Lung microvascular endothelial cell (primary cell): ENCODE data around the gene MYBL2. TPM values are rescaled to one million over a fixed set of nuclear protein-coding genes. Genes with fewer than 3 reads are reported as not detected.
"Not testable (repeated sequence)": the region's sequence is repeated elsewhere in the genome, so short reads cannot be mapped to it uniquely, and the experiment has no call there.

Experiments
- DNase-seq, 2 donors: peaks; one replicate each; pipeline versions ENCODE4 v3.0.0 to v3.0.0-alpha.2; 2010; ENCODE audit warnings: low read depth in 2 of 2
- total RNA-seq: library from RNA; depleted of rRNA; stranded (reverse); fragments of >200 nt; gene quantifications from 2 replicates; pipeline ENCODE4 v1.2.1, GENCODE V29; 2014

MYBL2 gene
- 2.2 and 7.4 TPM in 2 replicates for total RNA-seq

- peak; percentile 66 to 75 for DNase-seq
These were observed at the start of gene MYBL2 for GRCh38 chr20:43666376-43667328. TSS of gene MYBL2 (plus strand) at chr20:43667114. CDS start at chr20:43667284, 170 bp downstream.

GRCh38 chr20:43631598-43631997, 35.3 kb upstream of the MYBL2 start:
- no peak for DNase-seq

DNA sequence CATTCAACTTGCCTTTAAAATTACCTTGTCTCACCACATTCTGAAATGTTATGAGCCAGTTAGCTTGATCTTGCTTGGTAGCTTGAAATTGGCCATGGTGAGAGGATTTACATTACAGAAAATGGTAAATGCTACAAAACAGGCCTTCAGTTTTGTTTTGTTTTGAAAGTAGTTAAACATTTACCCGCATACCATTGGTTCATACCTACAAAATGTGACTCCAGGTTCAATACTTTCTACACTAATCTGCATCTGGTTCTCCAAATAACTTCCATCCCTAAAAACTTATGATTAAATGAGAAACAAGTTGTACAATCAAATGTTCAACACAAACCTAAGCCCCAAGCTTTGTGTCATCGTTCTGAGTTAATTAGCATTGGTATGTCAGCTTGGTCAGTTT, 30.5 kb upstream of the MYBL2 start:
- no peak for DNase-seq

DNA sequence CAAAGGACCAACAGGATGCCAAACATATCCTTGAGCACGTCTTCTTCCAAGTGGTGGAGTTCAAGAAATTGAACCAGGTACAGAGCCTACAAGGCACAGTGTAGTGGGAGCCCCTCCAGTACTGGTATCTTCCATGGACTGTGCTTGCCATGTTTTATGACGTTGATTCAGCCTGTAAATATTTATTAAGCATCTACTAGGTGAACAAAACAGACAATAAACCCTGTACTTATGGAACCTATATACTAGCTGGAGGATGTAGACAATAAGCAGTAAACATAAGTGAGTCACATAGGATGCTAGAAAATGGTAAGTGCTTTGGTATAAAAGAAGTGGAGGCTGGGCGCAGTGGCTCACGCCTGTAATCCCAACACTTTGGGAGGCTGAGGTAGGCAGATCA, 24.4 kb upstream of the MYBL2 start:
- no peak for DNase-seq

DNA sequence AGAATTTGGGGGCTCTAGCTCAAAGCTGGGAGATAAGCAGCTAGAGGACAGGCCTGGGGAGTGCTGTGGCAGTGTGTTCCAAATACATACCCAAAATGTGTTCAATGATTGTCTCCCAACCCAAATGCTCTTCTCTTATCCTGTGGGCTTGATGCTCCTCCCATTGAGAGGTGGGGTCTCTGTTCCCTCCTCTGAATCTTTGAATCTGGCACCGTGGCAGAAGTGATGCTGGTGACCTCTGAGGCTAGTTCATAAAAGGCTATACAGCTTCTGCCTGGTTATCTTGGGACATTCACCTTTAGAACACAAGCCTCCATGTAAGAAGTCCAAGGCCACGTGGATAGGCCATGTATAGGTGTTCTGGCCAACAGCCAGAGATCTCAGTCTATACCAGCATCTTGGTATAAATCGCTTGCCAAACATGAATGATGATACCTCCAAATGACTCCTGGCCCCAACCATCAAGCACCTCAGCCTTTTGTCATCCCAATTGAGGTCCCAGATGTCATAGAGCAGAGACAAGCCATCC, 15.9 kb upstream of the MYBL2 start:
- DNase-seq = no peak

DNA sequence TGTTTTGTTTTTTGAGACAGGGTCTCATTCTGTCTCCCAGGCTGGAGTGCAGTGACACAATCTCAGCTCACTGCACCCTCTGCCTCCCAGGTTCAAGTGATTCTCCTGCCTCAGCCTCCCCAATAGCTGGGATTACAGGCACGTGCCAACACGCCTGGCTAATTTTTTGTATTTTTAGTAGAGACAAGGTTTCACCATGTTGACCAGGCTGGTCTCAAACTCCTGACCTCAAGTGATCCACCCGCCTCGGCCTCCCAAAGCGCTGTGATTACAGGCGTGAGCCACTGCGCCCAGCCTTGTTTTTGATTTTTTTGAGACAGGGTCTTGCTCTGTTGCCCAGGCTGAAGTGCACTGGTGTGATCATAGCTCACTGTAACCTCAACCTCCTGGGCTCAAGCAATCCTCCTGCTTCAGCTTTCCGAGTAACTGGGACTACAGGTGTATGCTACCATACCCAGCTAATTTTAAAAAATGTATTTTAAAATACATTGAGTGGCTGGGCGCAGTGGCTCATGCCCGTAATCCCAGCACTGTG, 15.2 kb upstream of the MYBL2 start:
- DNase-seq = not testable (repeated sequence)

DNA sequence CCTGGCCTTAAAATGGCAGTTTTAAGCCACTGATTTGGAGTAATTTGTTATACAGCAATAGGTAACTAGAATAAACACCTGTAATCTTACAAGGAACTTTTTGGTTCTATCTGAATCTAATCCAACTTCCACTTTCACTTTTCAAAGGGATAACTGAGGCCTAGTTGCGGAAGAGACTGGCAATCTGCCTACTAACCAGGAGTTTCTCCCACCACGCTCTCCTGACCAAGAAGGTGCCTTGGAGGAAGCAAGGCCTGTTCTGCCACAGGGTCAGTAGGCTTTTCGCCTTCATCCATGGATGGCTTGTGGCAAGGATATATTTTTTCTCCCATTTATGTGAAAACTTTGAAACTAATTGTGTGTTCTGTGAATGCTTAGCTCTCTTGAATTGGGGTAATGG, 12.9 kb upstream of the MYBL2 start:
- no peak for DNase-seq

DNA sequence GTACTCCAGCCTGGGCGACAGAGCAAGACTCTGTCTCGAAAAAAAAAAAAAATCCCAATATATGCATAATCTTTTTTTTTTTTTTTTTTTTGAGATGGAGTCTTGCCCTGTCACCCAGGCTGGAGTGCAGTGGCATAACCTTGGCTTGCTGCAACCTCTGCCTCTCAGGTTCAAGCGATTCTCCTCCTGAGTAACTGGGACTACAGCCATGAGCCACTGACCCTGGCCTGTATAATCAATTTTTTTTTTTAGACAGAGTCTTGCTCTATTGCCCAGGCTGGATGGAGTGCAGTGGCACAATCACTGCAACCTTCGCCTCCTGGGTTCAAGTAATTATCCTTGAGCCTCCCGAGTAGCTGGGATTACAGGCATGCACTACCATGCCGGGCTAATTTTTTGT, 11.7 kb upstream of the MYBL2 start:
- DNase-seq = not testable (repeated sequence)

- no peak for DNase-seq
These were observed 11.0 kb upstream of the MYBL2 start for GRCh38 chr20:43655937-43656336.

GRCh38 chr20:43658069-43658722, 8.7 kb upstream of the MYBL2 start:
- no peak for DNase-seq

- no peak for DNase-seq
These were observed 8.0 kb upstream of the MYBL2 start for GRCh38 chr20:43658723-43659419.

DNA sequence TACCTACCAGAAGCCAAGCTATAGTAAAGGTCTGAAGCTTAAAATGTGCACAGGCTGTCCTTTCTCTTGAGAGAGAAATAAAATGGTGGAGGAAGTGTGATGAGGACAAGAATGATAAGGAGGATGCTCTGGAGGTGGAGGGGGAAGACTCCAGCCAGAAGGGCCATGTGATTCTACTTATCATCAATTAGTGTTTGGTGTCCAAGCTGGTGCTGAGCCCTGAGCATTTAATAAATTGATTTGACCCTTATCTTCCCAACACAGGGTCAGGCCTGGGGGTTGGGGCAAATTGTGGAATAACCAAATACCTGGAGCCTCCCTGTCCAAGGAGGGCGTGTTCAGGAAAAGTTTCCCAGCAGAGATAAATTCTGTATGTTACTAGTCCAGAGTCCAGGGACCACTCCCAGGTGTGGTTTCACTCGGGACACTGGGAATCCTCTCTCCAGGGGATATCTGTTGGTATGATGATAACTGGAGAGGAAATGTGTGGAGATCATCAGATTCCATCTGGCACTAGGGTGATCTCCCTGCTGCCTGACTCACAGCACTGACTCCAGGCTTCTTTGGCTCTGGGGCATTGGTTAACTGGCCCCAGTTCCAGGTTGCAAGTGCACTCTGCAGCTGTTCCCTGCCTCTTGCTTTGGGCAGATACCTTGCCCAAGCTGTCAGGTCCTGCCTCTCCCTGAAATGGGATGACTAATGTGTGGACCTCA, 3.8 kb upstream of the MYBL2 start:
- DNase-seq = peak in 1 of 2 donors; percentile 58

DNA sequence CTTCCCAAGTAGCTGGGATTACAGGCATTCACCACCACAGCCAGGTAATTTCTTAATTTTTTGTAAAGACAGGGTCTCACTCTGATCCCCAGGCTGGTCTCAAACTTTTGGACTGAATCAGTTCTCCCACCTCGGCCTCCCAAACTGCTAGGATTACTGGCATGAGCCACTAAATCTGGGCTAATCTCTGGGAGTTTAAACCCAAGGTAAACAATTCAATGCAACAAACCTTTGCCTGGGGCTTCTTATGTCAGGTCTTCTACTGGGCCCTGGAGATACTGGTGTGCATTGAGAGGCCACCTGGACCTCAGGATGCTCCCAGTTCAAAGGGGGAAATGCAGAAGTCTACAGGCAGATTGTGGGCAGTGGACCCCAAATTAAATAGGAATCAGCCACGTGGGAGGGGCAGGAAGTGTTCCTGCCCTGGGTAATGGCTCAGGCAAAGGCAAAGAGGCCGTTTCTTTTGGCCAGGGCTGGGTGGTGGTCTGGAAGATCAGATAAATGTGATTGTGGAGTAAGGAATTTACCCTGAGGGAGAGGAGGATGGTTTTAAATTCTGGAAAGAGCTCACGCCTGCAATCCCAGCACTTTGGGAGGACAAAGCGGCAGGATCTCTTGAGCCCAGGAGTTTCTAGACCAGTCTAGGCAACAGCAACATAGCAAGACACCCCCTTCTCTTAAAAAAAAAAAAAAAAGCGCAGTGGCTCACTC, 1.3 kb upstream of the MYBL2 start:
- no peak for DNase-seq

DNA sequence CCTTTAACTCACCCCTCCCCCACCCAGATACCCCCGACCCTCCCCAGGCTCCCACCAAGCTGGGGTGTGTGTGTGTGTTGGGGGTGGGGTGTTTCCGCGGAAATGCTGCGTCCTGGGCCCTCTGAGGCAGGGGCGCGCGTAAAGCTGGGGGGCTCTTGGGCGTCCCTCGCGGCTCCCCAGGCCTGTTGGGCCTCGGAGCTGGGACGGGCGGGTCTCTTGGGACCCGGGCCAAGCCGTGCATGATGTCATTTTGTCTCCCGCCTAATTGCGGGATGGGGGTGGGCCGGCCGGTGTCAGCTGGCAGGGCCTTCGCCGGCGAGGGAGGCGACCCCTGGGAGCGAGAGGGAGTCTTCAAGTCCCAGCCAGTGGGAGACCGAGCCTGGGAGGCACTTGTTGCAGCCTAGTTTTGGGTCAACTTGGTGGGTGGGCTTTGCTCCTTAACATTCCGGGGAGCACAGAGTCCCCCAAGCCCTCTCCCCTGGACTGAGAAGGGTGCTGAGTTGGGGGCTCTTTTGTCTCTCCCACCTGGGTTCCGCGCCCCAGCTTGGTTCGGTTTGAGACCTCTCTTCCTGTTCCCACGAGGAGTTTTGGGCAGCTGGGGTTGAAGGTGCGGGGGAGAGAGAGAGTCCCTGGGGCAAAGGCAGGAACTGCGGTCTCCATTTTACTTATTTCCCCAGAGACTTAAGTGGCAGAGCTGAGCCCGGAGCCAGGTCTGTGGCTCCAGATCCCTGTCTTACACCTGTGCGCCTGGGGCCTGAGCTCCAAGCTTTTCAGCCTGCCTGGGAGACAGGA, 623 bp downstream of the MYBL2 start:
- DNase-seq = no peak

- peak; percentile 42 to 70 for DNase-seq
These were observed 2.4 kb downstream of the MYBL2 start for GRCh38 chr20:43669332-43669731.

DNA sequence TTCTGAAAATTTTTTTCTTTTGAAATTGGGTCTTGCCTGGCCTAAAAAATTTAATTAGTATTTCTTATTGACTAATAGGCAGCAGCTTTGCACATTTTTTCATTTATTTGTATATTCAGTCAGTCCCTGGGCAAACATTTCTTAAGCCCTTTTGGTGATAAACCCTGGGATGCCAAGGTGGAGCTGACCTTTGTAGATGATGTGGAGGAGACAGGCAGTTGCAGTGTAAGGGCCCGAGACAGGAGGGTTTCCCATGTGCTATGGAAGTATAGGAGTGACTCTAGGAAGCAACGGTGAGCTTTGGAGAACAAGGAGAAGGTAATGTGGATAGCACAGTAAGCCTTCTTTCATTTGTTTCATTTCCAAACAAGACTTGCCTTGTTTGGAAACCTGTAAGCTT, 3.5 kb downstream of the MYBL2 start:
- DNase-seq = no peak

GRCh38 chr20:43676368-43676767, 9.5 kb downstream of the MYBL2 start:
- DNase-seq = no peak

GRCh38 chr20:43680981-43681380, 14.1 kb downstream of the MYBL2 start:
- no peak for DNase-seq

DNA sequence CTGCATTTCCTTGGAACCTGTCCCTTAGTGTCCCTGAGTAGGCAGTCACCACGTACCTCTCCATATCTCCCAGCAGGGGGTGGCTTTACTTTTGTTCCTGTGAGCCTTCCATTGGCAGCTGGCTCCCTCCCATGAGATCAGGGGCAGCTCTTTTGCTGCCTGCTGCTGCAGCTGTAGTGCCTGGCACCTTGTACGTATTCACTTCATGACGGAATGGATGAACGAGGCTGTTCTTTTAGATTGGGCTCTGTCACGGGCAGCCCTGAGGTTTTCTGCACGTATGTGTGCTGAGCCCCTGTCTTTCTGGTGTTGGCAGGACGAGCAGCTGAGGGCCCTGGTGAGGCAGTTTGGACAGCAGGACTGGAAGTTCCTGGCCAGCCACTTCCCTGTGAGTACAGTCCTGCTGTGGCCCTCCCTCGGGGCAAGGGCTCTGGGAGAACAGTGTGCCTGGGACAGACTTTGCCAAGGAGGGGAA, 14.6 kb downstream of the MYBL2 start:
- no peak for DNase-seq
